ENCODE data around the gene UBE2J1. TPM values are rescaled to one million over a fixed set of nuclear protein-coding genes. Genes with fewer than 3 reads are reported as not detected.
A peak's percentile ranks its signal among the peaks of the same experiment; 100 is the strongest.

Gene UBE2J1
- total RNA-seq, 2 experiments from 2014 or later: 18.7 to 21.7 TPM

GRCh38 chr6:89350281-89350966 lies 2.1 kb downstream of the UBE2J1 start:
- Mint-ChIP-seq H3K4me1 (peaks cover 57% of the 10 kb centered on the region), H3K4me3 (peak overlapping the region; percentile 91), H3K27ac (peak overlapping the region; percentile 97), H3K36me3 (ENCODE audit: low read depth) (peaks cover 10% of the 10 kb centered on the region), H3K27me3 (no peaks in the 10 kb centered on the region), H3K9me3 (ENCODE audit: low read depth) (no peaks in the 10 kb centered on the region)
- intact Hi-C loops (cut with DNase I, micrococcal nuclease): loop anchor here (5.0 to 10.0 kb wide), 4 partner anchors 62 to 1237 kb away; partner anchors contain the start of genes MAP3K7 (in 1 of the 2), PM20D2 (in 1 of the 2) and RRAGD (in 1 of the 2)
- ATAC-seq: no peak
- no peak for DNase-seq
- ChIA-PET CTCF (interaction anchor here (0.7 to 8.2 kb wide), 4 partner anchors 17 to 1223 kb away, joined by 3 to 74 read pairs (median 16); no protein-coding TSS in a partner anchor), POLR2A (interaction anchor here (1.1 to 1.2 kb wide), 2 partner anchors 14 to 270 kb away, joined by 3 to 9 read pairs; partner anchors contain the start of gene PNRC1)

- Mint-ChIP-seq H3K27me3 (no peaks in the 10 kb centered on the region), H3K4me3 (no peak overlapping the region), H3K36me3 (ENCODE audit: low read depth) (peaks cover 10% of the 10 kb centered on the region), H3K27ac (no peak overlapping the region), H3K4me1 (peaks cover 50% of the 10 kb centered on the region), H3K9me3 (ENCODE audit: low read depth) (no peaks in the 10 kb centered on the region)
- ATAC-seq: no peak
- ChIA-PET POLR2A (interaction anchor here (0.8 kb wide), 1 partner anchor 289 kb away, joined by 4 read pairs; no protein-coding TSS in a partner anchor), CTCF (interaction anchor here (0.6 to 4.3 kb wide), 5 partner anchors 7 to 263 kb away, joined by 3 to 27 read pairs (median 7); no protein-coding TSS in a partner anchor)
- no peak for DNase-seq
- intact Hi-C loops (cut with DNase I, micrococcal nuclease): no loop called here
Measured at GRCh38 chr6:89348372-89348771, 4.2 kb downstream of the UBE2J1 start.

- ChIA-PET POLR2A (no interaction called here), CTCF (interaction anchor here (1.2 to 2.1 kb wide), 3 partner anchors 8 to 26 kb away, joined by 4 to 10 read pairs (median 7); no protein-coding TSS in a partner anchor)
- DNase-seq (no peak), ATAC-seq (no peak)
- Mint-ChIP-seq H3K36me3 (ENCODE audit: low read depth) (peaks cover 10% of the 10 kb centered on the region), H3K9me3 (ENCODE audit: low read depth) (no peaks in the 10 kb centered on the region), H3K4me3 (no peak overlapping the region), H3K4me1 (peaks cover 48% of the 10 kb centered on the region), H3K27me3 (no peaks in the 10 kb centered on the region), H3K27ac (no peak overlapping the region)
- intact Hi-C loops (cut with DNase I, micrococcal nuclease): no loop called here
Measured at GRCh38 chr6:89347825-89348224, 4.7 kb downstream of the UBE2J1 start.

GRCh38 chr6:89346433-89346832 lies 6.1 kb downstream of the UBE2J1 start:
- Mint-ChIP-seq H3K9me3 (ENCODE audit: low read depth) (no peaks in the 10 kb centered on the region), H3K4me1 (peaks cover 45% of the 10 kb centered on the region), H3K27me3 (no peaks in the 10 kb centered on the region), H3K36me3 (ENCODE audit: low read depth) (peaks cover 11% of the 10 kb centered on the region), H3K4me3 (no peak overlapping the region), H3K27ac (no peak overlapping the region)
- POLR2A ChIA-PET: no interaction called here
- no peak for DNase-seq
- CTCF ChIA-PET: interaction anchor here (0.5 to 2.1 kb wide), 4 partner anchors 9 to 162 kb away, joined by 3 to 10 read pairs (median 4); no protein-coding TSS in a partner anchor
- intact Hi-C loops (cut with DNase I, micrococcal nuclease): no loop called here
- ATAC-seq: no peak

GRCh38 chr6:89339565-89339964 lies 13.0 kb downstream of the UBE2J1 start:
- Mint-ChIP-seq H3K27ac (no peak overlapping the region), H3K4me1 (peaks cover 4% of the 10 kb centered on the region), H3K36me3 (ENCODE audit: low read depth) (peaks cover 25% of the 10 kb centered on the region), H3K4me3 (no peak overlapping the region), H3K27me3 (no peaks in the 10 kb centered on the region), H3K9me3 (ENCODE audit: low read depth) (no peaks in the 10 kb centered on the region)
- DNase-seq (no peak), ATAC-seq (no peak)
- CTCF ChIA-PET: interaction anchor here (0.7 kb wide), 1 partner anchor 18 kb away, joined by 3 read pairs; no protein-coding TSS in a partner anchor
- POLR2A ChIA-PET: interaction anchor here (0.7 kb wide), 1 partner anchor 18 kb away, joined by 3 read pairs; no protein-coding TSS in a partner anchor
- intact Hi-C loops (cut with DNase I, micrococcal nuclease): no loop called here

- Mint-ChIP-seq H3K9me3 (ENCODE audit: low read depth) (no peaks in the 10 kb centered on the region), H3K27me3 (no peaks in the 10 kb centered on the region), H3K36me3 (ENCODE audit: low read depth) (peaks cover 22% of the 10 kb centered on the region), H3K27ac (no peak overlapping the region), H3K4me1 (no peaks in the 10 kb centered on the region), H3K4me3 (no peak overlapping the region)
- intact Hi-C loops (cut with DNase I, micrococcal nuclease): no loop called here
- ChIA-PET CTCF (interaction anchor here (0.6 to 1.1 kb wide), 2 partner anchors 9 to 165 kb away, joined by 3 read pairs; no protein-coding TSS in a partner anchor), POLR2A (no interaction called here)
- no peak for ATAC-seq
- no peak for DNase-seq
Measured at GRCh38 chr6:89335164-89335563, 17.4 kb downstream of the UBE2J1 start.

GRCh38 chr6:89330910-89331309 lies 21.6 kb downstream of the UBE2J1 start:
- Mint-ChIP-seq H3K4me1 (no peaks in the 10 kb centered on the region), H3K27me3 (no peaks in the 10 kb centered on the region), H3K4me3 (no peak overlapping the region), H3K27ac (no peak overlapping the region), H3K36me3 (ENCODE audit: low read depth) (peaks cover 14% of the 10 kb centered on the region), H3K9me3 (ENCODE audit: low read depth) (no peaks in the 10 kb centered on the region)
- ChIA-PET POLR2A (no interaction called here), CTCF (no interaction called here)
- intact Hi-C loops (cut with DNase I, micrococcal nuclease): no loop called here
- DNase-seq: no peak
- ATAC-seq: no peak

GRCh38 chr6:89328976-89329375 lies 23.5 kb downstream of the UBE2J1 start:
- Mint-ChIP-seq H3K9me3 (ENCODE audit: low read depth) (no peaks in the 10 kb centered on the region), H3K36me3 (ENCODE audit: low read depth) (peaks cover 14% of the 10 kb centered on the region), H3K27ac (no peak overlapping the region), H3K4me3 (no peak overlapping the region), H3K27me3 (no peaks in the 10 kb centered on the region), H3K4me1 (no peaks in the 10 kb centered on the region)
- CTCF ChIA-PET: no interaction called here
- intact Hi-C loops (cut with DNase I, micrococcal nuclease): no loop called here
- ATAC-seq: no peak
- no peak for DNase-seq
- POLR2A ChIA-PET: no interaction called here

- ChIA-PET POLR2A (no interaction called here), CTCF (interaction anchor here (1.0 kb wide), 1 partner anchor 18 kb away, joined by 3 read pairs; no protein-coding TSS in a partner anchor)
- DNase-seq: no peak
- ATAC-seq: no peak
- no peaks in the 10 kb centered on the region for H3K9me3 Mint-ChIP-seq (ENCODE audit: low read depth)
- no peak overlapping the region for H3K4me3 Mint-ChIP-seq
- H3K4me1 Mint-ChIP-seq: no peaks in the 10 kb centered on the region
- intact Hi-C loops (cut with DNase I, micrococcal nuclease): no loop called here
- H3K36me3 Mint-ChIP-seq (ENCODE audit: low read depth): peaks cover 8% of the 10 kb centered on the region
- H3K27me3 Mint-ChIP-seq: no peaks in the 10 kb centered on the region
- no peak overlapping the region for H3K27ac Mint-ChIP-seq
Measured at GRCh38 chr6:89324304-89324703, 28.2 kb downstream of the UBE2J1 start.

GRCh38 chr6:89323511-89323971 lies 29.0 kb downstream of the UBE2J1 start:
- Mint-ChIP-seq H3K27me3 (no peaks in the 10 kb centered on the region), H3K4me1 (no peaks in the 10 kb centered on the region), H3K36me3 (ENCODE audit: low read depth) (peaks cover 8% of the 10 kb centered on the region), H3K9me3 (ENCODE audit: low read depth) (no peaks in the 10 kb centered on the region), H3K27ac (no peak overlapping the region), H3K4me3 (no peak overlapping the region)
- ChIA-PET CTCF (interaction anchor here (1.0 kb wide), 1 partner anchor 19 kb away, joined by 3 read pairs; no protein-coding TSS in a partner anchor), POLR2A (no interaction called here)
- intact Hi-C loops (cut with DNase I, micrococcal nuclease): no loop called here
- DNase-seq (no peak), ATAC-seq (no peak)

- intact Hi-C loops (cut with DNase I, micrococcal nuclease): no loop called here
- POLR2A ChIA-PET: no interaction called here
Measured at GRCh38 chr6:89321131-89321970, 31.2 kb downstream of the UBE2J1 start.

More at GRCh38 chr6:89321131-89321970, 31.2 kb downstream of the UBE2J1 start:
- no peaks in the 10 kb centered on the region for H3K9me3 Mint-ChIP-seq (ENCODE audit: low read depth)
- H3K27me3 Mint-ChIP-seq: no peaks in the 10 kb centered on the region
- H3K27ac Mint-ChIP-seq: no peak overlapping the region
- no peak overlapping the region for H3K4me3 Mint-ChIP-seq
- H3K4me1 Mint-ChIP-seq: no peaks in the 10 kb centered on the region
- CTCF ChIA-PET: no interaction called here
- no peak for DNase-seq
- no peak for ATAC-seq
- H3K36me3 Mint-ChIP-seq (ENCODE audit: low read depth): peaks cover 4% of the 10 kb centered on the region

Data from activated CD4-positive, alpha-beta T cell treated with anti-CD3 and anti-CD28 coated beads for 36 hours (primary cell).